AG20443 (cell line): Measurements from ENCODE around the gene CRADD.
"Not testable (repeated sequence)": the region's sequence is repeated elsewhere in the genome, so short reads cannot be mapped to it uniquely, and the experiment has no call there.

Experiments
- DNase-seq: peaks from one replicate; pipeline ENCODE4 v3.0.0; 2012; ENCODE audit warnings: low spot score, mixed read lengths

Gene CRADD

DNA sequence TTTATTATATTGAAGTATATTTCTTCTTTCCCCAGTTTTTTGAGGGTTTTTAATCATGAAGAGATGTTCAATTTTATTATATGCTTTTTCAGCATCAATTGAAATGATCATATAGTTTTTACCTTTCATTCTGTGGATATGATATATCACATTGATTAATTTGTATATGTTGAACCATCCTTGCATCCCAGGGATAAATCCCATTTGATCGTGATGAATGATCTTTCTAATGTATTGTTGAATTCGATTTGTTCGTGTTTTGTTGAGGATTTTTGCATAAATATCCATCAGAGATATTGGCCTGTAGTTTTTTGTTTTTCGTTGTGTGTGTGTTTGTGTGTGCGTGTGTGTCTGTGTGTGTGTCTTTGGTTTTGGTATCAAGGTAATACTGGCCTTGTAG lies 196.4 kb downstream of the CRADD start:
- no peak for DNase-seq

DNA sequence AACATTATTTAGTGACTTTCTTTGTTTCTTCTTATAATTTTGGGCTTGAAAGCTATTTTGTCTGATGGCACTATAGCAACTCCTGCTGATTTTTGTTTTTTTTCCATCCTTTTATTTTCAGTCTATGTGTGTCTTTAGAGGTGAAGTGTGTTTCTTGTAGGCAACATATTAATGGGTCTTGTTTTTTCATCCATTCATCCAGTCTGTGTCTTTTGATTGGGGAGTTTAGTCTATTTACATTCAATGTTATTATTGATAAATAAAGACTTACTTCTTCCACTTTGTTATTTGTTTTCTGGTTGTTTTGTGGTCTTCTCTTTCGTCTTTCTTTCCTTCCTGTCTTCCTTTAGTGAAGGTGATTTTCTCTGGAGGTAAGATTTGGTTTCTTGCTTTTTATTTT lies 198.0 kb downstream of the CRADD start:
- no peak for DNase-seq

DNA sequence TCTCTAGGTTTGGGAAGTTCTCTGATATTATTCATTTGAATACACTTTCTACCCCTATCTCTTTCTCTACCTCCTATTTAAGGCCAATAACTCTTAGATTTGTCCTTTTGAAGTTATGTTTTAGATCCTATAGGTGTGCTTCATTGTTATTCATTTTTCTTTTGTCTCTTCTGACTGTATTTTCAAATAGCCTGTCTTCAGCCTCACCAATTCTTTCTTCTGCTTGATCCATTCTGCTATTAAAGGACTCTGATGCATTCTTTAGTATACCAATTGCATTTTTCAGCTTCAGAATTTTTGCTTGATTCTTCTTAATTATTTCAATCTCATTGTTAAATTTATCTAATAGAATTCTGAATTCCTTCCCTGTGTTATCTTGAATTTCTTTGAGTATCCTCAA lies 199.2 kb downstream of the CRADD start:
- DNase-seq, result no peak

DNA sequence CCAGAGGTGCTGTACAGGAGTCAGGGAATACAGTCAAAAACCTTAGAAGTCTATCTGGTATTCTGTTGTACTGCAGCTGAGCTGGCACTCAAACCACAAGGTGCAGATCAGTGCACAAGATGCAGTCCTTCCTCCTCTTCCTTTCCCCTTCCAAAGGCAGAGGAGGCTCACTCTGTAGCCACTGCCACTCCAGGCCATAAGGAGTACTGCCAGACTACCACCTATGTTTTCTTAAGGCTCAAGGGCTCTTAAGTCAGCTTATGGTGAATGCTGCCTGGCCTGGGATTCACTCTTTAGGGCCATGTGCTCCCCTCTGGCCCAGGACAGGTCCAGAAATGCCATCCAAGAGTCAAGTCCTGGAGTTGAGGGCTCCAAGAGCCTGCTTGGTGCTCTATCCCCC lies 200.3 kb downstream of the CRADD start:
- no peak for DNase-seq

DNA sequence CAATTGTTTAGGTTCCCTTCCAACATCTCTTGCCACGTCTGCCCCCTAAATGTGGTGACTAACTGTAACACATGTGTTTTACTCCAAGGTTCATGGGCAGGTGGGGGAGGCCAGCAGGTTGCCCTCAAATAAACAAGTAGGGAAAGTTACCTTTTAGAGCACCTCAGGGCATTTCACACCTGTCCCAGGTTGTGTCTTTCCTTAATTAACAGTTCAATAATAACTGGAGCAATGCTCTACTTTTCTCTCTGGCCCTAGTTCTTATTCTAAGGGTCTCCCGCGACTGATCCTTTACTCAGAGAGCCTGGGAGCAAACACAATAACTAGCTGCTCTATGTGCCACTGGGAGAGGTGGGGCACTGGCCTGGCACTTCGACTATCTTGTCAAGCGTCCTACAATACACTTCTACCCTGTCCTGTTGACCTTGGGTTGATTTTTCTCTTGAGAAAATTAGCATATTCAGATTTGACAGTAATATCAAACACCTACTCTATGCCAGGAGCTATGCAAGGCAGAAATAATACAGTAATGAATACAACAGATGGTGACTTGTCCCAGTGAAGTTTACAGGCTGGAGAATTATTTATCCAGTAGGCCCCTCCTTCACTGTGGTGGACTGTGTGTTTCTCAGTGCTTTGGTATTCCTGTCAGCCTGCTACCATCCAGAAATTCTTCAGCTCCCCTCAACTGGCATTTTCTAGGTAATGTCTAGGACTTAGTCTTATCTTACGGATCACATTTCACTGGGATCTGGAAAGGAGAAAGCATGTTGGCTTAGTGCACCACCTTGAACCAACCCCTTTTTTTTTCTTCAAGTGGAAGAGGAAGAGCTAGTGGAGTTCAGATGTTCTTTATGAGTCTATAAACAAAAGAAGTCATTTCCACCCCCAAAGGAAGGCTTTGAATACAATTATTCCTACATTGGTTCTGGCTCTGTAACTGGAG lies 202.6 kb downstream of the CRADD start:
- peak; percentile 62 for DNase-seq

DNA sequence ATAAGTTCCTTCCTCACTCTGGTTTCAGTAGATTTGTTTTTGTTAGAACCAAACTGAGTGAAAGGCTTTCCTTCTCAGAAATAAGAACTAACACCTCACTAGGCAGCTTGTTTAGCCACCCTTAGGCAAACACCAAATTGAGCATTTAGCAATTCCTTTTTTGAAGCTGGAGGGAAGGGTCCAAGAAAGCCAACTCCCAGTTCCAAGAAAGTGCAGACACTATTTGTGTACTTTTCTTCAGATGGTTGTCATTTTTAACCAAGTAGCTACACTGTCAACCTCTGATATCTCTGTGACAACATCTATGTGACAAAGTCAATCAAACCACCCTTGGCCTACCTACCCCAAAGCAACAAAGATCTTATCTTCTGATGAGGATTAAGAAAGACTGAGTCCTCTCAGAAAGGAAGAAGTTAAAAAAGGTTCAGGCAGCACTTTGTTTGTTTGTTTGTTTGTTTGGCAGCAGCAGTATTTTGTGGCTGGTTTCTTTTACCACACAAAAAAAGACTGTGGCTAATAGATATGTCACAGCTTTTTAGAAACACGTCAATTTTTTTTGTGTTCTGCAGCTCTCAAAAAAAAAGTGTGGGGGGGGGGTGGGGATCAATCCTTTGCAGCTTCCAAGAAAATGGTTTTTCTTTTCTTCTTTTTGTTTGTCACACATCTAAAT lies 203.8 kb downstream of the CRADD start:
- no peak for DNase-seq

DNA sequence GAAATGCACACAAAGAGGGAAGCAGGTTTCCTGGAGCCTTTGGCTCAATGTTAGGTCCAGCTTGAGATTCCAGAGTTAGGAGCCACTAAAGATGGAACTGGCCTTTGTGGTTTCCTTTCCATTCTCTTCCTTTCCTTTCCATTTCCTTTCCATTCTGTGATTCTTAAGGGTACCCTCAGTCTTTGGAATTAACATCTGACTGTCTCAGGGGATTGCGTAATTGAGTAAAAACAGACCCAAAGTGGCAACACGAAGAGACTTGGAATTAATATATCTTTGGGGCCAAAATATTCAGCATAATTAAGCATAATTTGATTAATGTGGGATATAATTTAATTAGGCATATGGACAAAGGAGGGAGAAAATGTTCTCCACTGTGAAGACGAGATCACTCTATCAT lies 205.6 kb downstream of the CRADD start:
- DNase-seq, result no peak

DNA sequence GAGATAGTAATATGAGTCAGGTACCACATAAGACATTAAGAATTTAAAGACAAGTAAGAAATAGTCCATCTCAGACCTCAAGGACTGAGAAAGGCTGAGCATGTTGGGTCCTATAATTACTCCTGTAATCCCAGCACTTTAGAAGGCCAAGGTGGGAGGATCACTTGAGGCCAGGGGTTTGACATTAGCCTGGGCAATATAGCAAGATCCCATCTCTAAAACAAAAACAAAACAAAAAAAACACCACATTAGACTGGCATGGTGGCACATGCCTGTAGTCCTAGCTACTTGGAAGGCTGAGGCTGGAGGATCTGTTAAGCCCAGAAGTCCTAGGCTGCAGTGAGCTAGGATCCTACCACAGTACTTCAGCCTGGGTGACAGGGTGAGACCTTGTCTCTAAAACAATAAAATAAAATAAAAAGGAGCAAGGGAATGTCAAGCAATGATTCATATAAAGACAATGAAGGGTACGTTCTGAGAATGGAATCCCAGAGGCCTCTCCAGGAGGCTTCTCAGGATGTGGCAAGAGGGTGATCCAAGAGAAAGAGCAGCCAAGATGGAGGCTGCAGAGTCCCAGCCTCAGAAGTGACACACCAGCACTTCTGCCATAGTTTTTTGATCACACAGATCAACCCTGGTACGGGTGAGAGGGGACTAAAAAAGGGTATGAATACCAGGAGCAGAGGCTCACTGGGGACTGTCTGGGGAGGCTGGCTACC lies 206.4 kb downstream of the CRADD start:
- DNase-seq, result peak; percentile 68

DNA sequence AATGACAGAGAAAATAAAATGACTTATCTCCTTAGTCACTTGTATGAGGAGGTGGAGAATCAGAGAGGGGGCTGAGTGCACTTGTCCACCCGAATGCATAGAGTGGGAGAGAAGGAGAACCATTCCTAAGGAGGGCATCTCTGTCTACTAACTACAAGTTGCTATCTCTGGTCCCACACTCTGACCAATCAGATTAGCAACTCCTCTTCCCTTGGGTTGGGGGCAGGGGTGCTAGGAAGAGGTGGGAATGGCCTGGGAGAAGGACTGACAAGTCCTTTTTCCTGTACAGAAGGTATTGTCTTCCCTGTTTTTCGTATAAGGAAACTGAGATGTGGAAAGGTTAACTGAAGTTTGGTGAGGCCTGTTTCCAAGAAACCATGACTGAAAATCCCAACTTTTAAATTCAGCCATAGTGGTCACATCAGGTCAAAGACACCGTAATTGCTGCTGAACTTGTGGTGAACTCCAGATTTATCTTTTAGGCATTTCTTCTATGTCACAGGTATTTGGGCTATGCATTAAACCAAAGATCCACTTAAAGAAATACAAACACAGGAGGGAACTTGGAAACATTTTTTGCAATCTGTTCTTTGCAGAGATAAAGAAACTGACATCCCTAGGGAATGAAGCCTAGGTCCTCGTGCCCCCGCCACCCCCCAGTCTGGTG lies 207.8 kb downstream of the CRADD start:
- DNase-seq, result no peak

DNA sequence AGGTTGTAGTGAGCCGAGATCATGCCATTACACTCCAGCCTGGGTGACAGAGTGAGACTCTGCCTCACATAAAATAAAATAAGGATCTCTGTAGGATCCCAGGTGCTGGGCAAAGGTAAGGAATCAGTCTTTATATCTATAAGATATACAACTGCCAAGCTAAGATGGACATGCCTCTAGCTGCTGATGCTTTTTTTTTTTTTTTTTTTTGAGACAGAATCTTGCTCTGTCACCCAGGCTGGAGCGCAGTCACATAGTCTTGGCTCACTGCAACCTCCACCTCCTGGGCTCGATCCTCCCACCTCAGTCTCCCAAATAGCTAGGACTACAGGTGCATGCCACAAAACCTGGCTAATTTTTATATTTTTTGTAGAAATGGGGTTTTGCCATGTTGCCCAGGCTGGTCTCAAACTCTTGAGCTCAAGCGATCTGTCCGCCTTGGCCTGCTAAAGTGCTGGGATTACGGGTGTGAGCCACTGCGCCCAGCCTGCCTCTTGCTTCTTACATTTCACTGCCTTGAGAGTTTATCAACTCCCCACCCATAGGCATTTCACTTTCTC lies 208.9 kb downstream of the CRADD start:
- DNase-seq, result not testable (repeated sequence)

DNA sequence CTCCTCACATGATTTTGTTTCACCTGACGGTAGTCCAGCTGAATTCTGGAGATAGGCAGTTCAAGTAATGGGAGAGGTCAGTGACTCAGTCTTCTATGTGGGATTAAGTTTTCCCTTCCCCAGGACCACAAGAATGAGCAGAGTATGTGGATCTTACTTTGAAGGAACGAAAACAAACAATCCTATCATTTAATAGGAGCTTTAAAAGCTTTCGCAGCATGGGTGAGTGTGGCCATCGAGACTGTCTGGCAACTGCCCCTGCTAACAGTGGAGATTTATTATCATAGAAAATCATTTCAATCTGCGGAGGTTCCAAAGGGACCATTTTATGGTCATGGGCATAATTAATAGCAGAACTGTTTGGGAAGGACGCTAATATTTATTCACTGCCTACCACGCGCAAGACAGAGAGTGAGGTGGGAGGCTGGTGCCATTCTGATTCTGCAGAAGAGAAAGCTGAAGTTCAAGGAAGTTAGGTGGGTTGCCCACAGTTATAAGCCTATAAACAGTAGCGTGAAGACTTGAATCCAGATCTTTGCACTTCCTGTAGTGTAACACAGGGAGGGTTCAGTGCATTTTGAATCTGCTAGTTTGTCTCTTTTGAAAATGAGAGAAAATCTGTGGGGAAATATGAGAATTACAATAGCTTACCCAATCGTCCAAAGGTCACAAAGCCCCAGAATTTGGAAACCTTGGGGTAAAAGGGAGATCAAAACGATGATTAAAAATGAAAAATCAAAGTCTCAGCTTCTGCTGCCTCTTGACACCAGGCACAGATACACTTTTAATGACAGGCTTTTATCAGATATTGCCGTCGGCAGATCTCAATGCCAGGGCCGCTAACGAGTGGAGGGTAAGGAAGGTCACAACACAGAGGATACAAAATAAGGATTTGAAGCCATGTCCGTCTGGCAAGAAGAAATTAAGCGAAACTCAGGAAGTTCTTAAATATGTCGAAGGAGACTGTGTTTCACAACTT lies 209.6 kb downstream of the CRADD start:
- DNase-seq, result peak; percentile 74

DNA sequence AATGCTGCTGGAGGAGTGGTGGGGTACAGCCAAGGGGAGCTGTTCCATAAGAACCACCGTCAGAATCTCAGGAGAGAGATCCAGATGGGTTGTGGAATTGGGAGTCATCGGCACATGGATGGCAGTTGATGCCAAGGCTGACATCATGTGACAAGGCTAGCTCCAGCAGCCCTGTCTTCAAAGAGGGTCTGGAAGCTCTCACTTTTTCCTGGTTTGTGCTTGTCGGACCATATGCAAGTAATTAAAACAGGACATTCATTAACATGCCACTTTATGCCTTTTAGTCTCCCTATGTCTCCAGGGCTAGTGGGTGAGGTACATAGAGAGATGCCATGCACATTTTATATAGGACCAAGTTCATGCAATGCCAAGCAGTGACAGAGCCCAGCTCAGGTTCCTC lies 211.8 kb downstream of the CRADD start:
- no peak for DNase-seq

DNA sequence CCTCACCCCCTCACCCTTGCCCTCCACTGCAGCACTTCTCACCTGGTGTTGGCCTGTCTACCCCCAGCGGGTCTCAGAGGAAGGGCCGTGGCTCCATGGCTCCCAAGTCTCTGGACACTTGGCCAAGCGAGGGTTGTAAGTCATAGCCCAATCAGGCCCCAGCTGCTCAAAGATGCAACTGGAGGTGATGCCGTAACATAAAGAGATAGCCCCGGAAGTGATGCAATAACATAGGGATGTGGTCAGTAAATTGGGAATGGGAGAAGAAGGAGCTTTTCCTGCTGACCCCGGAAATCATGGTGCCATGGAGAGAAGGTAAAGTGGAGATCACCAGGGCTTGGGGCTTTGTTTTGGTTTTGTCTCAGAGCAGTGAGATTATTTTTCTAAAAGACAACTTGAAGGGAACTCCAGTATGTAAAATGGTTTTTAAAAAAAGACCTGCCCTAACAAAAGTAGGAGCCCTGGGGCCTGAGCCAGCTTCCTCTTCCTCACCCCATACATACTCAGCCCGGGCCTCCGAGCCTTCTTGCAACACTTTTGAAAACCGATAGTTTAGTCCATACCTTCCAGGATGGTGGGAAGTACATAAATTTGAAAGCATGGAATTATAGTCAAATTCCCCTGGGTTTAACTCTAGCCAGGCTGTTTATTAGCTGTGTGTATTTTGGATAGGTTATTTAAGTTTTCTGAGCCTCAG lies 212.5 kb downstream of the CRADD start:
- DNase-seq, result no peak

DNA sequence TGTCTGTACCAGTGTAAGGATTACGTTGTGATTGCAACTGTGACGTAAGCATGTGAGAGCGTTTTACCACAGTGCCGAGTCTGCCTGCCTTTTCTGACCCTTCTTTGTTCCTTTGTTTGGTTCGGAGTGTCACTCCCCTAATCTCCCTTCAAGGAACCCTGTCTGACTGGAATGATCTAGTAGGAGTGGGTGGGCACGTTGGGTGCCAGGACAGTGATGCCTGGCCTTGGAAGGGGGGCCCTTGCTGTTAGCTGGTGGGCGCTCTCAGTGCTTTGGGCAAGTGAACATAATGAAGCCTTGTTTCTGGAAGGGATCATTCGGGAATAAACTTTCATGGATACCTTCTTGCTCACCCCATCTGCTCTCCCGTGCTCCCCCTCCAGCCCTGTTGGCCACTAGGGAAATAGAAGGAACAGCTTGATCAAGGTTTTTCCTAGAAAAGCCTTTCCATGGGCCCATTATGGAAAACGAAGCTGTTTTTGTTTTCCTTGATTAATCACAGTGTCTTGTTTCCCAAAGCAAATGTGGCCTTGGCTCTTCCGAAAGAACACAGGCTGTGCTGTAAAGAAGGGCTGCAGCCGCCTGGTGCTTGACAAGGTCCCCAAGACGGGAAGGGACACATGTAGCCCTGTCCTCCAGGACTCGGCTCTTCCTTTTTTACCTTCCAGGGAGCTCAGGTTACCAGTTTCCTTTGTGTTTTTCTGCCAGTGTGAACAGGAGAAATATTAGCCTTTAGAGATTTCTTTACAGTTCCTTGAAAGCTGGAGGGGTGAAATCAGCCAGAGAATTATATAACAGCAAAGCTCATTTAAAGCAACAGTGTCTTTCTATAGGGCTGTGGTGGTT lies 215.5 kb downstream of the CRADD start:
- DNase-seq, result no peak

DNA sequence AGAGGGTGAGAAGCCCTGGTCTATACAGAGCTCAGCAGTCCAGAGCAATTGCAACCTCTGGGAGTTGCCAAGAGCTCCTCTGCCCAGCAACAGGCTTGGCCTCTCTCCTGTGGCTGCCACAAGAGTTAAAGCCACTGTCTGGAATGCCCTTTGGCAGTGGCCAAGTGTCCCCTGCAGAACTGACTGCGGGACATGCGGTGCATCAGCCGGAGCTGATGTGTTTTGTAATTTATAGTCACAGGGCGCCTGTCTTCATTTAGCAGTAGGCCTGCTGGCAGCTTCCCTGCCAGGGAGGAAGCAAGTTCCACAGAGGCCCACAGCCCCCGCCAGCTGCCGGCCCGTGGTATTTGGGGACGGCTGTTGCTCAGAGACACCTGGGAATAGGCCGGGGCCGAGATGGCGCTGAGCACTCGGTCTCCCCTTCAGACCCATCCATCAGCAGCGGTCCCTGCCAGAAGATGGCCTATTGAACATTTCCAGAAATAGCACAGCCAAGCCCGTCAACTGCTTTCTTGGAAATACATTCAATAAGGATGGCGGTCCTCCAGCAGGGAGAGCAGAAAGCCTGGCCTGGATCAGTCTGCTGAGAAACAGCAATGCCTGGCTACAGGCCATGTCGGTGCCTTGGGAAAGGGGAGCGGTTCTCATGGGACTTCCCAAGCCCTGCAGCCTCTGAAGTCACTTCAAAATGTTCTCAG lies 217.4 kb downstream of the CRADD start:
- DNase-seq, result peak; percentile 70

DNA sequence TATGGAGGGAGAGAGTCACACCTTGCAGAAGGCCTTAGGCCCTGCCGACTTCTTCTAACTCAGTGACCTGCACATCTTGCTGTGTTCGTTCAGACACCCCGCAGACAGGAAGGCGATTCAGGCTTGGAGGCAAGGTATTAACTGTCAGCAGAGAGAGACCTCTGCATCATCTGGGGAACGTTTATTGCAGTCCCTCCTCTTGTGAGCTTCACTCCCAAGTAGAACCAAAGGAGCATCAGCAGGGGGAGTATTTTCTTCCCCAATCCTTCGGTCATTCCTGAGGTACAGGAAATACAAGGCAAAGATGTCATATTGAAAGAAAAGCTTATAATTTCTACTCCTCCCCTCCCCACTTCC lies 217.9 kb downstream of the CRADD start:
- DNase-seq, result peak; percentile 42

DNA sequence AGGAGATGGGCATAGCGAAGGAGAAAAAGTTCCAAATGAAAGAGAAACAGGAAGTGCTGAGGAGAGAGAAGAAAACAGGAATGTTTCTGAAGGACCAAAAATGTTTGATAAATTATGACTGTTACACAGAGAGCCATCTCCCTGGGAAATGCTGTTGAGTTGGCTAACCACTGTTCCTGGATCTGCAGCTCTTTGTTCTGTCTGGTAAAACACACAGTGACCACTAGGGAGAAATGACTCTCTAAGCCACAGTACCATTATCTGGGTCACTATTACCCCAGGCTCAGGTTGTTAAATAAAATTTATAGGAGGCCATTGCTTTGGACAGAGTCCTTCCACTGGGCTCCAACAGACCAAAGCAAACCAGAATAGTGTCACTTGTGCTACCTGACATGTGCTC lies 219.3 kb downstream of the CRADD start:
- peak; percentile 40 for DNase-seq

DNA sequence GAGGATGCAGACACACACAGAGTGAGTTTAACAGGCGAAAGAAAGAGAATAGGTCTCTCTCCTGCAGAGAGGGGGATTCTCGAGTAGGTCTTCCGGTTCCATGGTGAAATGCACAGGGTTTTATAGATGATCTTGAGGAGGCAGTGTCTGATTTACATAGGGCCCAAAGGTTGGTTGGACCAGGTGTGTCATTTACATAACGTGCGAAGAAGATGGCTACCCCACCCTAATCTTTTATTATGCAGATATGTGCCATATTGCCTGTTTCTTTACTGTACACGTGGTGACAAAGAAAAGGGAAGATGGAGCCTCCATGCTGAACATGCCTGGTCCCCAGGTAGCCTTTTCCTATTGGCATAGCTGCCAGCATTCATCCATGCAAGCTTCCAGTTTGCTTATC lies 219.8 kb downstream of the CRADD start:
- no peak for DNase-seq

DNA sequence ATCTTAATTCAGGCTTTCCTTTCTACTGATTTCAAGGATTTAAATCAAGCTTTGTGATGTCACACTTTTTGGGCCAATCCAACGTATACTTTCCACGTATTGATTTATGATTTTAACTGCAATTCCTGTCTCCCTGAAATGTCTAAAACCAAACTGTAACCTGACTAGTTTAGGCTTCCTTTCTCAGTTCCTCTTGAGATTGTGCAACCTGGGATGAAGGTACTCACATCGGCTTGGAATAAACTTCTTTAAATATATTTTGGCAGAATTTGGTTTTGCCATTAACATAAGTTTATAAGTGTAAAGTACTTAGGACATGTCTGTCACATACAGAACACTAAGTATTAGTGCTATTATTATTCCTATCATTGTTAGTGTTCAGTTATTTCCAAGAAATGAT lies 224.6 kb downstream of the CRADD start:
- no peak for DNase-seq
